ENCODE measurements around the gene OR56A5. TPM values are rescaled to one million over a fixed set of nuclear protein-coding genes. Genes with fewer than 3 reads are reported as not detected.

OR56A5 gene
- polyA plus RNA-seq, 3 donors: not detected

DNA sequence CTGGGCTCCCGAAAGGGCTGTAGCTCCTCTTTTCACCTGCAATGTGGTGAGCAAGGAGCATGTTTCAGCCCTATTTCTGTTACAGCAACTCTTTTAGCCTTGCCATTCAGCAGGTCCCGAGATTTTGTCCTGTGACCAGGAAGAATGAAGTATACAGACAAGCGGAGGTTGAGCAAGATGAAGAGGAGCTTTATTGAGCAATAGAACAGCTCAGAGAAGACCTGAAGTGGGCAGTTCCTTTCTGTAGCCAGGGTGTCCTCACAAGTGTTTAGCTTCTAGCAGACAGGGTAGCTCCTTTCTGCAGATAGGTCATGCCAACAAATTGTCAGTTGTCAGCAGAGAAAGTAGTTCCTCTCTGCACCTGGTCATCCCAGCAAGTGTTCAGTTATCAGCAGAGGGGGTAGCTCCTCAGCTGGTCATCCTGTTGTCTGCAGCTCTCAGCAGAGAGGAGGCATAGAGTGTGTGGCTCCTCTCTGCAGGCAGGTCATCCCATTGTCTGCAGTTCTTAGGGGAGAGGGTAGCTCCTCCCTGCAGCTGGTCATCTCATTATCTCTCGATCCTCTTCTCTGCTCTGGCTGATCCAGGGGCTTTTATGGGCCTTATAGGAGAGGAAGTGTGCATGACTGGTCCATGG is 43.9 kb upstream of the OR56A5 start:
- WGBS (ENCODE audit: insufficient coverage): 38% methylated on average over 3 of the region's 4 CpGs
- H3K27me3 Mint-ChIP-seq (ENCODE audit: low read depth in 3 of 3): peaks cover 2 to 13% (median 3%) of the 10 kb centered on the region in 3 donors

DNA sequence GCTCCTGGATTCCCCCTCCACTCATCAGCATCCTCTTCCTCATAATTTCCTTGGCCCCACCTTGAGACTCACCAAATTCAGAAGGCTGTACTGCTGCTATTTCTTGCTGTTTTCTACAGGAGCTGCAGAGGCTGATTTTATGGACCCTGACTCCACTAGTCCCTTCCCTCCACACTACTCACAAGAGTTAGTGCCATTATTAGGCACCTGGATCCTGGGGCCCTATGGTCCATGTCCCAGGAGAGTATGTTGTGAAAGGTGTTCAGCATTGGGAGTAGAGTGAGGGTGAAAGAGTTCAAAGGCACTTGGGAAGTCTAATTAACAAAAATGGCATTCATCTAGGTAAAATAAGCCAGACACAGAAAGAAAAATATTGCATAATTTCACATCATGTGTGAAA is 38.6 kb upstream of the OR56A5 start, which contains the start of gene OR56A4:
Gene OR56A4 (minus strand): TSS at position 101 of the 400 bp plus-strand sequence. CDS start 3,954 bp downstream, outside the sequence.
- no peak within 1 kb of the TSS for H2AFZ ChIP-seq (ENCODE audit: insufficient read depth, low read depth, low read length, poor library complexity, severe bottlenecking)
- DNase-seq: no peak
- H3K4me3 ChIP-seq (replicated peaks in 1 of 3; ENCODE audit: low read depth in 2 of 3, low read length in 3 of 3): no peak within 1 kb of the TSS
- no peaks in the 10 kb centered on the region for H4K20me1 ChIP-seq (ENCODE audit: insufficient read depth, low read length)
- no peak within 1 kb of the TSS for H3K4me2 ChIP-seq (replicated peaks; ENCODE audit: extremely low read depth, low read length, poor library complexity, severe bottlenecking)
- H3K79me2 ChIP-seq (ENCODE audit: insufficient read depth, low read length): no peaks in the 10 kb centered on the region
- H3K9me3 ChIP-seq (replicated peaks in 1 of 2; ENCODE audit: control insufficient read depth in 1 of 2, insufficient read depth in 1 of 2, low read length in 2 of 2): peaks cover 0 to 5% of the 10 kb centered on the region in 2 donors
- H3K36me3 ChIP-seq (replicated peaks in 1 of 2; ENCODE audit: control insufficient read depth in 1 of 2, insufficient read depth in 2 of 2, low read length in 2 of 2): no peaks in the 10 kb centered on the region
- peaks cover 0 to 5% (median 0%) of the 10 kb centered on the region in 7 donors for H3K9me3 Mint-ChIP-seq
- H3K27me3 ChIP-seq (ENCODE audit: control insufficient read depth in 2 of 2, insufficient read depth in 2 of 2, low read length in 2 of 2): peaks cover 0 to 8% of the 10 kb centered on the region in 2 donors
- intact Hi-C loops (cut with micrococcal nuclease): no loop called here
- H3K36me3 Mint-ChIP-seq: no peaks in the 10 kb centered on the region
- no peak within 1 kb of the TSS for H3K27ac Mint-ChIP-seq
- H3K4me1 ChIP-seq (ENCODE audit: control insufficient read depth in 1 of 2, insufficient read depth in 2 of 2, low read length in 2 of 2): peaks cover 5% of the 10 kb centered on the region in 2 donors
- H3K4me1 Mint-ChIP-seq: peaks cover 13% of the 10 kb centered on the region
- H3K27ac ChIP-seq (ENCODE audit: low read depth in 1 of 2, low read length in 2 of 2): no peak within 1 kb of the TSS
- H3K9ac ChIP-seq (ENCODE audit: insufficient read depth, low read length, poor library complexity, severe bottlenecking): no peak within 1 kb of the TSS
- TF ChIP-seq, protein P1, sequence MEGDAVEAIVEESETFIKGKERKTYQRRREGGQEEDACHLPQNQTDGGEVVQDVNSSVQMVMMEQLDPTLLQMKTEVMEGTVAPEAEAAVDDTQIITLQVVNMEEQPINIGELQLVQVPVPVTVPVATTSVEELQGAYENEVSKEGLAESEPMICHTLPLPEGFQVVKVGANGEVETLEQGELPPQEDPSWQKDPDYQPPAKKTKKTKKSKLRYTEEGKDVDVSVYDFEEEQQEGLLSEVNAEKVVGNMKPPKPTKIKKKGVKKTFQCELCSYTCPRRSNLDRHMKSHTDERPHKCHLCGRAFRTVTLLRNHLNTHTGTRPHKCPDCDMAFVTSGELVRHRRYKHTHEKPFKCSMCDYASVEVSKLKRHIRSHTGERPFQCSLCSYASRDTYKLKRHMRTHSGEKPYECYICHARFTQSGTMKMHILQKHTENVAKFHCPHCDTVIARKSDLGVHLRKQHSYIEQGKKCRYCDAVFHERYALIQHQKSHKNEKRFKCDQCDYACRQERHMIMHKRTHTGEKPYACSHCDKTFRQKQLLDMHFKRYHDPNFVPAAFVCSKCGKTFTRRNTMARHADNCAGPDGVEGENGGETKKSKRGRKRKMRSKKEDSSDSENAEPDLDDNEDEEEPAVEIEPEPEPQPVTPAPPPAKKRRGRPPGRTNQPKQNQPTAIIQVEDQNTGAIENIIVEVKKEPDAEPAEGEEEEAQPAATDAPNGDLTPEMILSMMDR (IDR thresholded peaks at IDR 0.05): no peak
- H3K27me3 Mint-ChIP-seq (ENCODE audit: low read depth in 3 of 3): peaks cover 0 to 24% (median 5%) of the 10 kb centered on the region in 3 donors
- no peak within 1 kb of the TSS for H3K4me3 Mint-ChIP-seq

More for the DNA sequence above, 43.9 kb upstream of the OR56A5 start:
- H3K79me2 ChIP-seq (ENCODE audit: insufficient read depth, low read length): no peaks in the 10 kb centered on the region
- peaks cover 19 to 26% of the 10 kb centered on the region in 2 donors for H3K4me1 ChIP-seq (ENCODE audit: control insufficient read depth in 1 of 2, insufficient read depth in 2 of 2, low read length in 2 of 2)
- H3K27ac ChIP-seq (ENCODE audit: low read depth in 1 of 2, low read length in 2 of 2): peak overlapping the region; percentile 53 to 62
- DNase-seq: peak; percentile 25 to 60 (median 34)
- H3K9me3 ChIP-seq (replicated peaks in 1 of 2; ENCODE audit: control insufficient read depth in 1 of 2, insufficient read depth in 1 of 2, low read length in 2 of 2): peaks cover 10 to 27% of the 10 kb centered on the region in 2 donors
- peak overlapping the region; percentile 52 for H2AFZ ChIP-seq (ENCODE audit: insufficient read depth, low read depth, low read length, poor library complexity, severe bottlenecking)
- intact Hi-C loops (cut with micrococcal nuclease): no loop called here
- peaks cover 1 to 3% of the 10 kb centered on the region in 2 donors for H3K36me3 Mint-ChIP-seq
- peaks cover 9 to 28% (median 12%) of the 10 kb centered on the region in 7 donors for H3K9me3 Mint-ChIP-seq
- H3K4me3 ChIP-seq (replicated peaks in 1 of 3; ENCODE audit: low read depth in 2 of 3, low read length in 3 of 3): no peak overlapping the region
- H3K4me3 Mint-ChIP-seq: peak overlapping the region in 1 of 2 donors; percentile 46
- H3K27ac Mint-ChIP-seq: peak overlapping the region in 3 of 7 donors; percentile 21 to 64 (median 46)
- H3K9ac ChIP-seq (ENCODE audit: insufficient read depth, low read length, poor library complexity, severe bottlenecking): no peak overlapping the region
- no peaks in the 10 kb centered on the region for H3K36me3 ChIP-seq (replicated peaks in 1 of 2; ENCODE audit: control insufficient read depth in 1 of 2, insufficient read depth in 2 of 2, low read length in 2 of 2)
- no peaks in the 10 kb centered on the region for H4K20me1 ChIP-seq (ENCODE audit: insufficient read depth, low read length)
- peaks cover 25% of the 10 kb centered on the region for H3K4me1 Mint-ChIP-seq
- no peak overlapping the region for H3K4me2 ChIP-seq (replicated peaks; ENCODE audit: extremely low read depth, low read length, poor library complexity, severe bottlenecking)
- TF ChIP-seq, protein P1 (IDR thresholded peaks at IDR 0.05): no peak
- H3K27me3 ChIP-seq (ENCODE audit: control insufficient read depth in 2 of 2, insufficient read depth in 2 of 2, low read length in 2 of 2): peaks cover 0 to 2% of the 10 kb centered on the region in 2 donors

Measured in CD14-positive monocyte (primary cell).